22Rv1 (cell line): ENCODE measurements around the gene ZNF831.

Source experiments
- ZFX ChIP-seq: fragments of 450-650 bp; IDR thresholded peaks from 2 replicates; pipeline ENCODE4 v1.6.1; 2017; ENCODE audit warnings: antibody characterized with exemption, borderline replicate concordance
- TF ChIP-seq, protein P1 (sequence below): fragments of 450-650 bp; IDR thresholded peaks from 2 replicates; pipeline ENCODE4 v1.5.1; 2017; ENCODE audit warnings: mild to moderate bottlenecking

DNA sequence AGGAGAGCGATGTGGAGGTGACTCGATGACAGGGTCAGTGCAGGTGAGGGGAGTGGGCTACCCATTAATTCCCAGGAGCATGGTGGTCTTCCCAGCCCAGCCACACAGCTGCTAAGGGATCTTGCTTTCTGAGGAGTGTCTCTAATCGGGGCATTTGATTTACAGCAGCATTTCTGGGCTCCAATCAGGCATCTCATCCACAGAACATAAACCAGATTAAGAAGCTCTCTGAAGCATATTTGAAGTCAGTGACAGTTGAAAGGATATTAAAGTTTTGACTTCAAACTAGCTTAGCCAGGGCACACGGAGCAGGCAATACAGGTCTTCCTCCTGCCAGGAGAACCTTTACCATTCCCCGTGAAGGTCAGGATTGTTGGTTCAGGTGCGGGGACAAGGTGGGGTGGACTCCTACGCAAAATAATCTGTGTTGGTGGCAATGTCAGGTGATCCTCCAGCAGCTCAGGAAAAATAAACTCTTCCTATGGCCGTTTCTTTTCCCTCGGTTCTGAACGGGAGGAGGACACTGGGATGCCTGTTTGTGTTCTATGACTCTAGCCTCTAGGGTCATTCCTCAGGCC lies 39.9 kb upstream of the ZNF831 start:
- TF ChIP-seq, protein P1, sequence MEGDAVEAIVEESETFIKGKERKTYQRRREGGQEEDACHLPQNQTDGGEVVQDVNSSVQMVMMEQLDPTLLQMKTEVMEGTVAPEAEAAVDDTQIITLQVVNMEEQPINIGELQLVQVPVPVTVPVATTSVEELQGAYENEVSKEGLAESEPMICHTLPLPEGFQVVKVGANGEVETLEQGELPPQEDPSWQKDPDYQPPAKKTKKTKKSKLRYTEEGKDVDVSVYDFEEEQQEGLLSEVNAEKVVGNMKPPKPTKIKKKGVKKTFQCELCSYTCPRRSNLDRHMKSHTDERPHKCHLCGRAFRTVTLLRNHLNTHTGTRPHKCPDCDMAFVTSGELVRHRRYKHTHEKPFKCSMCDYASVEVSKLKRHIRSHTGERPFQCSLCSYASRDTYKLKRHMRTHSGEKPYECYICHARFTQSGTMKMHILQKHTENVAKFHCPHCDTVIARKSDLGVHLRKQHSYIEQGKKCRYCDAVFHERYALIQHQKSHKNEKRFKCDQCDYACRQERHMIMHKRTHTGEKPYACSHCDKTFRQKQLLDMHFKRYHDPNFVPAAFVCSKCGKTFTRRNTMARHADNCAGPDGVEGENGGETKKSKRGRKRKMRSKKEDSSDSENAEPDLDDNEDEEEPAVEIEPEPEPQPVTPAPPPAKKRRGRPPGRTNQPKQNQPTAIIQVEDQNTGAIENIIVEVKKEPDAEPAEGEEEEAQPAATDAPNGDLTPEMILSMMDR: no peak
- no peak for TF ChIP-seq ZFX
